Omental fat pad (tissue), 4 donors: ENCODE measurements around the gene STK10. TPM values are rescaled to one million over a fixed set of nuclear protein-coding genes. Genes with fewer than 3 reads are reported as not detected.

Experiments
- ATAC-seq: fragments of 150-250 bp; one replicate; pipeline ENCODE4 v1.9.1; 2016; ENCODE audit warnings: mild to moderate bottlenecking, moderate library complexity; ENCODE audit not compliant: low FRiP score
- DNase-seq: peaks from one replicate; pipeline ENCODE4 v3.0.0-alpha.2; 2019; ENCODE audit warnings: low spot score
- total RNA-seq, 4 donors: library from RNA; depleted of rRNA; stranded (reverse); fragments of >200 nt; gene quantifications; one replicate each; pipeline ENCODE4 v1.1.0, GENCODE V29; 2016
- TF ChIP-seq, protein P1 (sequence below), 3 donors: fragments of 450-650 bp; IDR thresholded peaks; one replicate each; pipeline ENCODE4 v1.5.1; 2016 to 2017; ENCODE audit warnings: antibody characterized with exemption in 3 of 3, mild to moderate bottlenecking in 3 of 3, moderate library complexity in 2 of 3

The STK10 gene
- total RNA-seq, 4 donors from 2014 or later = 26.4 to 110 (median 52.4) TPM

DNA sequence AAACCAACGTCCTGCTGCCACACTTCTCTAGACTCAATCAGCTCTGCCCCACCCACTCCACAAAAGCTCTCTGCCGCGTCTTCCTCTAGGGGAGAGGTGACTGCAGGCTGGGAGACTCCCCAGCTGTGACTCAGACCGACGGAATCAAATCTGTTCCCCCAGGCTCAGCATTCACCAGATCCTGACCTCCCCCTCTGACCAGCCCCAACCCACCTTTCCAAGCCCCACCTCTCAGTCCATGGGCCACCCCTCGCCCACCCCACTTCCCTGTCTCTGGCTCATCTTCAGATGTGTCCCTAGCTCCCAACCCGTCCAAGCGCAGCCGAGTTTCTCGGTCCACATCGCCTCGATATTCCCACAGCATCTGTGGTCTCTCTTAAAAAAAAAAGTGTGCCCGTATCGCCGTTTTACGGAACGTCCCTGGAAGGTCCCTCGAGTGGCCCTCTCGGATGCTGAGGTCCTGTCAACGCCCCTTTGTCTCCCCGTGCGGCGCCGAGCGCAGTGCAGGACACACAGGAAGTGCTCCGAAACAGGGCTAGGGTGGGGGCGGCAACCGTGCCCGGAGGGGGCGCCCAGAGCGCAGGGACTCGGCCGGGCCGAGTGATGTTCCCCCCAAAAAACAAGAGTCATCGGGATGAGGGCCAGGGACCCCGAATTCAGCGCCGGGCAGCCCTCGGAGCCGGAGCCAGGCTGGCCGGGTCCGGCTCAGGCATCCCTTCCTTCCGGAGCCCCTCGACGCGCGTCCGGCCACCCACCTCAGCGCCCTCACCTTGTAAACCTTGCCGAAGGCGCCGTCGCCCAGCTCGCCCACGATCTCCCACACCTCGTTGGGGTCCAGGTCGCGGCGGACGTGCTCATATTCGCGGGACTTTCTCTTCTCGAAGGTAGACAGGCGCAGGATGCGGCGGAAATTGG lies 649 bp downstream of the STK10 start:
- ATAC-seq = peak; percentile 65
- peak; percentile 42 for DNase-seq
- TF ChIP-seq, protein P1, sequence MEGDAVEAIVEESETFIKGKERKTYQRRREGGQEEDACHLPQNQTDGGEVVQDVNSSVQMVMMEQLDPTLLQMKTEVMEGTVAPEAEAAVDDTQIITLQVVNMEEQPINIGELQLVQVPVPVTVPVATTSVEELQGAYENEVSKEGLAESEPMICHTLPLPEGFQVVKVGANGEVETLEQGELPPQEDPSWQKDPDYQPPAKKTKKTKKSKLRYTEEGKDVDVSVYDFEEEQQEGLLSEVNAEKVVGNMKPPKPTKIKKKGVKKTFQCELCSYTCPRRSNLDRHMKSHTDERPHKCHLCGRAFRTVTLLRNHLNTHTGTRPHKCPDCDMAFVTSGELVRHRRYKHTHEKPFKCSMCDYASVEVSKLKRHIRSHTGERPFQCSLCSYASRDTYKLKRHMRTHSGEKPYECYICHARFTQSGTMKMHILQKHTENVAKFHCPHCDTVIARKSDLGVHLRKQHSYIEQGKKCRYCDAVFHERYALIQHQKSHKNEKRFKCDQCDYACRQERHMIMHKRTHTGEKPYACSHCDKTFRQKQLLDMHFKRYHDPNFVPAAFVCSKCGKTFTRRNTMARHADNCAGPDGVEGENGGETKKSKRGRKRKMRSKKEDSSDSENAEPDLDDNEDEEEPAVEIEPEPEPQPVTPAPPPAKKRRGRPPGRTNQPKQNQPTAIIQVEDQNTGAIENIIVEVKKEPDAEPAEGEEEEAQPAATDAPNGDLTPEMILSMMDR (IDR thresholded peaks at IDR 0.05) = no peak

DNA sequence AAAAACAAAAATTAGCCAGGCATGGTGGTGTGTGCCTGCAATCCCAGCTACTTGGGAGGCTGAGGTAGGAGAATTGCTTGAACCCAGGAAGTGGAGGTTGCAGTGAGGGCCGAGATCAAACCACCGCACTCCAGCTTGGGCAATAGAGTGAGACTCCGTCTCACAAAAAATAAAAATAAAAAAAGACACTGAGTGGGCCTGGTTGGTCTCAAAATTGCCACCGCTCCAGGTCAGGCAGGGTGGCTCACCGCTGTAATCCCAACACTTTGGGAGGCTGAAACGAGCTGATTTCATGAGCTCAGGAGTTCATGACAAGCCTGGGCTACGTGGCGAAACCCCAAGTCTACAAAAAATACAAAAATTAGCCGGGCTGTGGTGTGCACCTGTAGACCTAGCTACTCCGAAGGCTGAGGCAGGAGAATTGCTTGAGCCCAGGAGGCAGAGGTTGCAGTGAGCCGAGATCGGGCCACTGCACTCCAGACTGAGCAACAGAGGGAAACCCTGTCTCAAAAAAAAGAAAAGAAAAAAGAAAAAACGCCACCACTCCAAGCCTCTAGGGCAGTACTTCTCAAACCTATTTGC lies 1.8 kb downstream of the STK10 start:
- no peak for ATAC-seq
- TF ChIP-seq, protein P1 (IDR thresholded peaks at IDR 0.05) = no peak
- no peak for DNase-seq

DNA sequence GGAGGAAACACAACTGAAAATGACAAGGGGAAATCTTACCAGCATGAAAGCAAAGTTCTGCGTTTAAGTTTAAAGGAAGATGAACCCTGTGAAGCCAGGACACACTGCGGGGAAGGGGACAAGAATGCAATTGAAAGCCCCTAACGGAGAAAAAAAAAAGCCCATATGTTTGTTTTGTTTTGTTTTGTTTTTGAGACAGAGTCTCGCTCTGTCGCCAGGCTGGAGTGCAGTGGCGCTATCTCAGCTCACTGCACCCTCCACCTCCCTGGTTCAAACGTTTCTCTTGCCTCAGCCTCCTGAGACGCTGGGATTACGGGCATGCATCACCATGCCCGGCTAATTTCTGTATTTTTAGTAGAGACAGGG lies 2.9 kb downstream of the STK10 start:
- TF ChIP-seq, protein P1 (IDR thresholded peaks at IDR 0.05) = no peak
- no peak for DNase-seq
- no peak for ATAC-seq

DNA sequence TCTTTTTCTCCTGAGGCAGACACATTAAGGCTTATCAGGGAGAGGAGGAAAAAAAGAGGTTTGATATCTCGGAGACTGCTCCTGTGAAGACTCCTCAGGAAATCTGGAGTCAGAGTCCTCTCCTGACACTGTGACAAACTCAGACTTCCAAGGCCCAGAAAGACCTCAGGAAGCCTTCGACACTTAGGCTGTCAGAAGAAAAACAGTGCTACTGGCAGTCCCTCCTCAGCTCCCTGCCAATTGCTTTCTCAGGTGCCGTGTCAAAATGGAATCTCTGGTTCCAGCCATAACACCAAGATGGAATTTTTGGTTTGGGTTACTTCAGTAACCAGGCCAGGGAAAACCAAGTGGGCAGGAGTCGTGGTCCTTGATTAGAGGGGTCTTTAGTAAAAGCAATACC lies 4.1 kb downstream of the STK10 start:
- no peak for ATAC-seq
- no peak for DNase-seq
- TF ChIP-seq, protein P1 (IDR thresholded peaks at IDR 0.05) = no peak

DNA sequence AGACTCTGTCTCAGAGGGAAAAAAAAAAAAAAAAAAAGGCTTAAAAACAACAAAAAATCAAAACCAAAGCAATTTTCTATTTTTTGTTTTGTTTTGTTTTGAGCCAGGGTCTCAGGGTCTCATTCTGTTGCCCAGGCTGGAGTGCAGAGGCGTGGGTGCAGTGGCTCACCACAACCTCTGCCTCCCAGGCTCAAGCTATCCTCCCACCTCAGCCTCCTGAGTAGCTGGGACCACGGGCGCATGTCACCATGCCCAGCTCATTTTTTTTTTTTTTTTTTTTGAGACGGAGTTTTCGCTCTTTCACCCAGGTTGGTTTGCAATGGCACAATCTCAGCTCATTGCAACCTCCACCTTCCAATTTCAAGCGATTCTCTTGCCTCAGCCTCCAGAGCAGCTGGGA lies 5.7 kb downstream of the STK10 start:
- TF ChIP-seq, protein P1 (IDR thresholded peaks at IDR 0.05) = no peak
- DNase-seq = no peak
- ATAC-seq = no peak

DNA sequence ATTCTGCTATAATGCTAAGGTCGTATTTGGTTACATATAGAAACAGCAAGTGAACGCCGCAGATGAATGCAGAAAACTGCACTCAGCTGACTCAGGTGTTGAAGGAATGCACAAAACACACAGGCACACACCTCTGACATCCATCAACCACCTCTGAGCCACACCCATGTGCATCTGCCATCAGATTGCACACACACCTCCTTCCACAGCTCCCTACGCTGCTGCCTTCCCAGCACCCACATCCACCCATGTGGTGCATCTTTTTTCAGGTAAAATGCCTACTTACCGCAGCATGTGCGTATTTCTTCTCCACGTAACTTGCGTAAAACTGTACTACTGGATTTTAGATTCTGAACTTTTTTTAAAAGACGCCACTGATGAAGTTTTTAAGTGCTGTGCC lies 7.1 kb downstream of the STK10 start:
- TF ChIP-seq, protein P1 (IDR thresholded peaks at IDR 0.05) = no peak
- no peak for DNase-seq
- no peak for ATAC-seq
